ENCODE results near the gene PFKL. TPM values are rescaled to one million over a fixed set of nuclear protein-coding genes. Genes with fewer than 3 reads are reported as not detected.

PFKL gene
- total RNA-seq, 1 experiment from 2014 or later = 78.9 TPM

- CTCF ChIA-PET = no interaction called here
- no peaks in the 10 kb centered on the region for H3K4me1 Mint-ChIP-seq (ENCODE audit: low read depth, unreplicated experiment)
- BruUV-seq (replicated peaks) = no TSS peak
- no peak for TF ChIP-seq CTCF (IDR thresholded peaks at IDR 0.05; ENCODE audit: unreplicated experiment)
- no peak for DNase-seq
- intact Hi-C loops (cut with micrococcal nuclease; ENCODE audit: unreplicated experiment) = no loop called here
- H3K9me3 Mint-ChIP-seq (ENCODE audit: low read depth, unreplicated experiment) = no peaks in the 10 kb centered on the region
- no peak overlapping the region for H3K27ac Mint-ChIP-seq (ENCODE audit: unreplicated experiment)
- no peaks in the 10 kb centered on the region for H3K27me3 Mint-ChIP-seq (ENCODE audit: unreplicated experiment)
- no peak overlapping the region for H3K4me3 Mint-ChIP-seq (ENCODE audit: low read depth, unreplicated experiment)
- peaks cover 22% of the 10 kb centered on the region for H3K36me3 Mint-ChIP-seq (ENCODE audit: insufficient read depth, unreplicated experiment)
Observed at GRCh38 chr21:44330698-44331097, 30.8 kb downstream of the PFKL start.

- CTCF ChIA-PET = no interaction called here
- BruUV-seq (replicated peaks) = no TSS peak
- intact Hi-C loops (cut with micrococcal nuclease; ENCODE audit: unreplicated experiment) = no loop called here
Observed at GRCh38 chr21:44331209-44331608, 31.4 kb downstream of the PFKL start.

GRCh38 chr21:44331650-44332307 lies 31.9 kb downstream of the PFKL start:
- no peak for TF ChIP-seq CTCF (IDR thresholded peaks at IDR 0.05; ENCODE audit: unreplicated experiment)
- no peak for DNase-seq
- Mint-ChIP-seq H3K4me1 (ENCODE audit: low read depth, unreplicated experiment) (no peaks in the 10 kb centered on the region), H3K9me3 (ENCODE audit: low read depth, unreplicated experiment) (no peaks in the 10 kb centered on the region), H3K36me3 (ENCODE audit: insufficient read depth, unreplicated experiment) (peaks cover 28% of the 10 kb centered on the region), H3K27me3 (ENCODE audit: unreplicated experiment) (no peaks in the 10 kb centered on the region), H3K27ac (ENCODE audit: unreplicated experiment) (no peak overlapping the region), H3K4me3 (ENCODE audit: low read depth, unreplicated experiment) (no peak overlapping the region)
- intact Hi-C loops (cut with micrococcal nuclease; ENCODE audit: unreplicated experiment) = no loop called here
- CTCF ChIA-PET = no interaction called here
- no TSS peak for BruUV-seq (replicated peaks)

More at GRCh38 chr21:44331209-44331608, 31.4 kb downstream of the PFKL start:
- Mint-ChIP-seq H3K36me3 (ENCODE audit: insufficient read depth, unreplicated experiment) (peaks cover 23% of the 10 kb centered on the region), H3K9me3 (ENCODE audit: low read depth, unreplicated experiment) (no peaks in the 10 kb centered on the region), H3K27me3 (ENCODE audit: unreplicated experiment) (no peaks in the 10 kb centered on the region), H3K27ac (ENCODE audit: unreplicated experiment) (no peak overlapping the region), H3K4me1 (ENCODE audit: low read depth, unreplicated experiment) (no peaks in the 10 kb centered on the region), H3K4me3 (ENCODE audit: low read depth, unreplicated experiment) (no peak overlapping the region)
- no peak for DNase-seq
- TF ChIP-seq CTCF (IDR thresholded peaks at IDR 0.05; ENCODE audit: unreplicated experiment) = no peak

- H3K27ac Mint-ChIP-seq (ENCODE audit: unreplicated experiment) = no peak overlapping the region
- intact Hi-C loops (cut with micrococcal nuclease; ENCODE audit: unreplicated experiment) = no loop called here
- BruUV-seq (replicated peaks) = no TSS peak
- no peak for TF ChIP-seq CTCF (IDR thresholded peaks at IDR 0.05; ENCODE audit: unreplicated experiment)
- H3K4me3 Mint-ChIP-seq (ENCODE audit: low read depth, unreplicated experiment) = no peak overlapping the region
- H3K4me1 Mint-ChIP-seq (ENCODE audit: low read depth, unreplicated experiment) = no peaks in the 10 kb centered on the region
- no peaks in the 10 kb centered on the region for H3K9me3 Mint-ChIP-seq (ENCODE audit: low read depth, unreplicated experiment)
- peaks cover 29% of the 10 kb centered on the region for H3K36me3 Mint-ChIP-seq (ENCODE audit: insufficient read depth, unreplicated experiment)
- no peak for DNase-seq
- CTCF ChIA-PET = no interaction called here
- no peaks in the 10 kb centered on the region for H3K27me3 Mint-ChIP-seq (ENCODE audit: unreplicated experiment)
Observed at GRCh38 chr21:44332383-44332782, 32.5 kb downstream of the PFKL start.

All from Calu3 (cell line).